ENCODE results near the gene SP7.

Gene SP7

GRCh38 chr12:53336181-53336681, at the start of gene SP7:
Gene SP7 (minus strand): TSS chr12:53336354. CDS start chr12:53335646, 708 bp downstream.
- Histone ChIP-seq H3K4me3 (ENCODE audit: low read length in 2 of 2) (no peak within 1 kb of the TSS), H3K36me3 (ENCODE audit: control insufficient read depth in 2 of 2, insufficient read depth in 2 of 2, low read length in 2 of 2) (no peaks in the 10 kb centered on the region), H3K9me3 (ENCODE audit: control insufficient read depth in 2 of 2, low read length in 2 of 2) (no peaks in the 10 kb centered on the region), H3K27me3 (ENCODE audit: control insufficient read depth in 2 of 2, insufficient read depth in 2 of 2, low read length in 2 of 2) (peaks cover 18 to 26% of the 10 kb centered on the region in 2 donors), H3K4me1 (ENCODE audit: control insufficient read depth in 2 of 2, insufficient read depth in 2 of 2, low read length in 2 of 2) (no peaks in the 10 kb centered on the region), H3K27ac (ENCODE audit: low read depth in 2 of 2, low read length in 2 of 2) (no peak within 1 kb of the TSS), H3K9ac (ENCODE audit: low read depth in 1 of 2, low read length in 2 of 2) (no peak within 1 kb of the TSS)

- peak overlapping the region in 1 of 2 donors; percentile 11 for H3K27ac ChIP-seq (ENCODE audit: low read depth in 2 of 2, low read length in 2 of 2)
- peaks cover 45 to 47% of the 10 kb centered on the region in 2 donors for H3K4me1 ChIP-seq (ENCODE audit: control insufficient read depth in 2 of 2, insufficient read depth in 2 of 2, low read length in 2 of 2)
- no peaks in the 10 kb centered on the region for H3K9me3 ChIP-seq (ENCODE audit: control insufficient read depth in 2 of 2, low read length in 2 of 2)
- peaks cover 20 to 27% of the 10 kb centered on the region in 2 donors for H3K36me3 ChIP-seq (ENCODE audit: control insufficient read depth in 2 of 2, insufficient read depth in 2 of 2, low read length in 2 of 2)
- H3K4me3 ChIP-seq (ENCODE audit: low read length in 2 of 2) = peak overlapping the region in 1 of 2 donors; percentile 78
- no peaks in the 10 kb centered on the region for H3K27me3 ChIP-seq (ENCODE audit: control insufficient read depth in 2 of 2, insufficient read depth in 2 of 2, low read length in 2 of 2)
- H3K9ac ChIP-seq (ENCODE audit: low read depth in 1 of 2, low read length in 2 of 2) = peak overlapping the region in 1 of 2 donors; percentile 35
These were observed 47.1 kb upstream of the SP7 start for GRCh38 chr12:53383258-53383657.

- no peaks in the 10 kb centered on the region for H3K27me3 ChIP-seq (ENCODE audit: control insufficient read depth in 2 of 2, insufficient read depth in 2 of 2, low read length in 2 of 2)
- H3K4me1 ChIP-seq (ENCODE audit: control insufficient read depth in 2 of 2, insufficient read depth in 2 of 2, low read length in 2 of 2) = peaks cover 42 to 44% of the 10 kb centered on the region in 2 donors
- peak overlapping the region; percentile 62 to 78 for H3K4me3 ChIP-seq (ENCODE audit: low read length in 2 of 2)
- no peaks in the 10 kb centered on the region for H3K9me3 ChIP-seq (ENCODE audit: control insufficient read depth in 2 of 2, low read length in 2 of 2)
- peak overlapping the region; percentile 68 for H3K9ac ChIP-seq (ENCODE audit: low read depth in 1 of 2, low read length in 2 of 2)
- peaks cover 20 to 27% of the 10 kb centered on the region in 2 donors for H3K36me3 ChIP-seq (ENCODE audit: control insufficient read depth in 2 of 2, insufficient read depth in 2 of 2, low read length in 2 of 2)
- H3K27ac ChIP-seq (ENCODE audit: low read depth in 2 of 2, low read length in 2 of 2) = peak overlapping the region; percentile 74 to 98
These were observed 45.8 kb upstream of the SP7 start for GRCh38 chr12:53381731-53382630.

GRCh38 chr12:53380794-53381730, 44.9 kb upstream of the SP7 start:
- Histone ChIP-seq H3K9ac (ENCODE audit: low read depth in 1 of 2, low read length in 2 of 2) (peak overlapping the region; percentile 68), H3K4me3 (ENCODE audit: low read length in 2 of 2) (peak overlapping the region; percentile 62 to 78), H3K27me3 (ENCODE audit: control insufficient read depth in 2 of 2, insufficient read depth in 2 of 2, low read length in 2 of 2) (no peaks in the 10 kb centered on the region), H3K9me3 (ENCODE audit: control insufficient read depth in 2 of 2, low read length in 2 of 2) (no peaks in the 10 kb centered on the region), H3K27ac (ENCODE audit: low read depth in 2 of 2, low read length in 2 of 2) (peak overlapping the region; percentile 74 to 98), H3K36me3 (ENCODE audit: control insufficient read depth in 2 of 2, insufficient read depth in 2 of 2, low read length in 2 of 2) (peaks cover 20 to 26% of the 10 kb centered on the region in 2 donors), H3K4me1 (ENCODE audit: control insufficient read depth in 2 of 2, insufficient read depth in 2 of 2, low read length in 2 of 2) (peaks cover 40 to 43% of the 10 kb centered on the region in 2 donors)

GRCh38 chr12:53380104-53380793, 44.1 kb upstream of the SP7 start, which contains the start of gene SP1:
Gene SP1 (plus strand): TSS chr12:53380176. CDS start chr12:53380292, 116 bp downstream.
- H3K4me1 ChIP-seq (ENCODE audit: control insufficient read depth in 2 of 2, insufficient read depth in 2 of 2, low read length in 2 of 2) = peaks cover 35 to 39% of the 10 kb centered on the region in 2 donors

GRCh38 chr12:53379389-53380103, 43.4 kb upstream of the SP7 start:
- Histone ChIP-seq H3K27me3 (ENCODE audit: control insufficient read depth in 2 of 2, insufficient read depth in 2 of 2, low read length in 2 of 2) (no peaks in the 10 kb centered on the region), H3K27ac (ENCODE audit: low read depth in 2 of 2, low read length in 2 of 2) (peak overlapping the region; percentile 98 to 99), H3K9me3 (ENCODE audit: control insufficient read depth in 2 of 2, low read length in 2 of 2) (no peaks in the 10 kb centered on the region), H3K4me1 (ENCODE audit: control insufficient read depth in 2 of 2, insufficient read depth in 2 of 2, low read length in 2 of 2) (peaks cover 35 to 36% of the 10 kb centered on the region in 2 donors), H3K36me3 (ENCODE audit: control insufficient read depth in 2 of 2, insufficient read depth in 2 of 2, low read length in 2 of 2) (peaks cover 20 to 23% of the 10 kb centered on the region in 2 donors), H3K4me3 (ENCODE audit: low read length in 2 of 2) (peak overlapping the region; percentile 84 to 90), H3K9ac (ENCODE audit: low read depth in 1 of 2, low read length in 2 of 2) (peak overlapping the region; percentile 86 to 92)

More at GRCh38 chr12:53380104-53380793, 44.1 kb upstream of the SP7 start, which contains the start of gene SP1:
- Histone ChIP-seq H3K27me3 (ENCODE audit: control insufficient read depth in 2 of 2, insufficient read depth in 2 of 2, low read length in 2 of 2) (no peaks in the 10 kb centered on the region), H3K9me3 (ENCODE audit: control insufficient read depth in 2 of 2, low read length in 2 of 2) (no peaks in the 10 kb centered on the region), H3K36me3 (ENCODE audit: control insufficient read depth in 2 of 2, insufficient read depth in 2 of 2, low read length in 2 of 2) (peaks cover 20 to 23% of the 10 kb centered on the region in 2 donors), H3K9ac (ENCODE audit: low read depth in 1 of 2, low read length in 2 of 2) (peak within 1 kb of the TSS; percentile 86 to 92), H3K27ac (ENCODE audit: low read depth in 2 of 2, low read length in 2 of 2) (peak within 1 kb of the TSS; percentile 98 to 99), H3K4me3 (ENCODE audit: low read length in 2 of 2) (peak within 1 kb of the TSS; percentile 84 to 90)

GRCh38 chr12:53378724-53379388, 42.7 kb upstream of the SP7 start:
- Histone ChIP-seq H3K27ac (ENCODE audit: low read depth in 2 of 2, low read length in 2 of 2) (peak overlapping the region; percentile 95 to 96), H3K9me3 (ENCODE audit: control insufficient read depth in 2 of 2, low read length in 2 of 2) (no peaks in the 10 kb centered on the region), H3K36me3 (ENCODE audit: control insufficient read depth in 2 of 2, insufficient read depth in 2 of 2, low read length in 2 of 2) (peaks cover 20 to 23% of the 10 kb centered on the region in 2 donors), H3K27me3 (ENCODE audit: control insufficient read depth in 2 of 2, insufficient read depth in 2 of 2, low read length in 2 of 2) (no peaks in the 10 kb centered on the region), H3K4me3 (ENCODE audit: low read length in 2 of 2) (peak overlapping the region; percentile 84 to 90), H3K4me1 (ENCODE audit: control insufficient read depth in 2 of 2, insufficient read depth in 2 of 2, low read length in 2 of 2) (peaks cover 37 to 38% of the 10 kb centered on the region in 2 donors), H3K9ac (ENCODE audit: low read depth in 1 of 2, low read length in 2 of 2) (peak overlapping the region; percentile 86 to 92)

GRCh38 chr12:53378222-53378621, 42.1 kb upstream of the SP7 start:
- no peaks in the 10 kb centered on the region for H3K9me3 ChIP-seq (ENCODE audit: control insufficient read depth in 2 of 2, low read length in 2 of 2)
- no peak overlapping the region for H3K4me3 ChIP-seq (ENCODE audit: low read length in 2 of 2)
- no peaks in the 10 kb centered on the region for H3K27me3 ChIP-seq (ENCODE audit: control insufficient read depth in 2 of 2, insufficient read depth in 2 of 2, low read length in 2 of 2)
- H3K27ac ChIP-seq (ENCODE audit: low read depth in 2 of 2, low read length in 2 of 2) = peak overlapping the region; percentile 95 to 96
- peaks cover 15 to 18% of the 10 kb centered on the region in 2 donors for H3K36me3 ChIP-seq (ENCODE audit: control insufficient read depth in 2 of 2, insufficient read depth in 2 of 2, low read length in 2 of 2)
- H3K9ac ChIP-seq (ENCODE audit: low read depth in 1 of 2, low read length in 2 of 2) = peak overlapping the region; percentile 86 to 92
- peaks cover 33 to 38% of the 10 kb centered on the region in 2 donors for H3K4me1 ChIP-seq (ENCODE audit: control insufficient read depth in 2 of 2, insufficient read depth in 2 of 2, low read length in 2 of 2)

All from mucosa of rectum (tissue), 2 donors.